ENCODE measurements around the gene TMEM208.

DNA sequence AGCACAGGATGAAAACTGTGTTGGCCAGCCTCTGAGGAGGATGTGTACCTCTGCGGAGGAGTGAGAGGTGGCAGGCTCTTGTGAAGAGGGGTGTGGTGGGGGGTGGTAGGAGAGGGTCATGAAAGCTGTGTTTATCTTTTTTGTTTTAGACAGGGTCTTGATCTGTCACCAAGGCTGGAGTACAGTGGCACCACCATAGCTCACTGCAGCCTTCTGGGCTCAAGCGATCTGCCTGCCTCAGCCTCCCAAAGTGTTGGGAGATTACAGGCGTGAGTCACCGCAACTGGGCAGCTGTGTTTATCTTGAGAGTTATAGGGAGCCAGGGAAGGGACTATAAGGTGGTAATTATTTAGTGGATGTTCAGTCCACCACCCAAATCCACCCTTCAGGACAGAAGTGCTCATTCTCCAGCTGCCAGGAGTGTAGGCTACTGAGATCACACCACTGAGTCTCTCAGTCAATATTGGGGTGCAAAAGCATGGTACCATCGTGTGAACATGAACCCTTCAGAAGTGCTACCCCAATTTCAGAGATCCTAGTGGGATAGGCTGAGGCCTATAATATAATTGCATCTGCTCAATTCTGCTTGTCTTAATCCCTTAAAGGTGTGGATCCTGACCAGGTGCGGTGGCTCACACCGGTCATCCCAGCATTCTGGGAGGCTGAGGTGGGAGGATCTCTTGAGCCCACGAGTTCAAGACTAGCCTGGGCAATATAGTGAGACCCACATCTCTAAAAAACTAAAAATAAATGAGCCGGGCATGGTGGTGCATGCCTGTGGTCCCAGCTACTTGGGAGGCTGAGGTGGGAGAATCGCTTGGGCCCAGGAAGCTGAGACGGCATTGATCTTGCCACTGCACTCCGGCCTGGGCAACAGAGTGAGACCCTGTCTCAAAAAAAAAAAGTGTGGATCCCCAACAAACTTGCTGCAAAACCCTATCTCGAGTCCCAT, 36.2 kb upstream of the TMEM208 start:
- TF ChIP-seq CTCF (IDR thresholded peaks at IDR 0.05; ENCODE audit: insufficient read depth, low read depth, low read length): no peak
- no peak for TF ChIP-seq EZH2 (IDR thresholded peaks at IDR 0.05; ENCODE audit: insufficient read depth, low read length)
